CD4-positive, alpha-beta T cell (primary cell): Measurements from ENCODE around the gene UNC5CL. TPM values are rescaled to one million over a fixed set of nuclear protein-coding genes. Genes with fewer than 3 reads are reported as not detected.

Source experiments
- ATAC-seq: fragments of 200-7000 bp; cut with Tn5 transposase; one replicate; pipeline ENCODE4 v1.10.0; 2022; ENCODE audit warnings: mild to moderate bottlenecking; ENCODE audit not compliant: poor library complexity
- CTCF ChIA-PET: fragments of 350-600 bp; sonication (Branson Sonifier 250); formaldehyde crosslinking; loops from one replicate; lab custom pipeline; 2021; ENCODE audit warnings: antibody characterized with exemption, inconsistent platforms; lab: Charles Lee
- POLR2A ChIA-PET: fragments of 350-600 bp; sonication (Branson Sonifier 250); formaldehyde crosslinking; loops from one replicate; lab custom pipeline; 2021; ENCODE audit warnings: antibody characterized with exemption, inconsistent platforms; lab: Charles Lee
- DNase-seq, 14 experiments: peaks; one replicate each; pipeline ENCODE4 v3.0.0-alpha.2; 2013 to 2020; ENCODE audit warnings: mixed read lengths in 2 of 14
- H3K27ac ChIP-seq, 2 donors: one replicate each; pipeline versions ENCODE4 v1.5.1 to v1.7.0; 2013; ENCODE audit warnings: low read length in 2 of 2, low read depth in 1 of 2, mild to moderate bottlenecking in 1 of 2
- H3K27me3 ChIP-seq, 2 experiments: 1 replicate in 1 of 2; 2 replicates in 1 of 2; pipeline versions ENCODE4 v1.6.1 to v1.7.0; 2013; ENCODE audit warnings: low read length in 2 of 2, control low read depth in 1 of 2, mild to moderate bottlenecking in 1 of 2, moderate library complexity in 1 of 2; ENCODE audit not compliant: insufficient read depth in 2 of 2, control insufficient read depth in 1 of 2
- H3K36me3 ChIP-seq: one replicate; pipeline ENCODE4 v1.6.1; 2013; ENCODE audit warnings: low read length, control low read depth; ENCODE audit not compliant: insufficient read depth
- H3K4me1 ChIP-seq: one replicate; pipeline ENCODE4 v1.6.1; 2013; ENCODE audit warnings: low read length, control low read depth; ENCODE audit not compliant: insufficient read depth
- H3K4me3 ChIP-seq: one replicate; pipeline ENCODE4 v1.5.1; 2013; ENCODE audit warnings: mild to moderate bottlenecking, low read length, moderate library complexity
- H3K9me3 ChIP-seq, 2 experiments: 1 replicate in 1 of 2; 2 replicates in 1 of 2; pipeline versions ENCODE4 v1.6.1 to v1.7.0; 2013; ENCODE audit warnings: low read length in 2 of 2, mild to moderate bottlenecking in 2 of 2, control low read depth in 1 of 2, moderate library complexity in 1 of 2; ENCODE audit not compliant: control insufficient read depth in 1 of 2, insufficient read depth in 1 of 2
- H3K27ac Mint-ChIP-seq: one replicate; pipeline ENCODE4 v1.8.0; 2020; ENCODE audit warnings: mixed read lengths
- H3K27me3 Mint-ChIP-seq: one replicate; pipeline ENCODE4 v1.8.0; 2021; ENCODE audit warnings: mixed read lengths
- H3K36me3 Mint-ChIP-seq: one replicate; pipeline ENCODE4 v1.8.0; 2021; ENCODE audit warnings: low read depth, mixed read lengths
- H3K4me1 Mint-ChIP-seq: one replicate; pipeline ENCODE4 v1.8.0; 2021; ENCODE audit warnings: low read depth, mixed read lengths
- H3K4me3 Mint-ChIP-seq: one replicate; pipeline ENCODE4 v1.8.0; 2020; ENCODE audit warnings: mild to moderate bottlenecking, mixed read lengths
- H3K9me3 Mint-ChIP-seq: one replicate; pipeline ENCODE4 v1.8.0; 2020; ENCODE audit warnings: mixed read lengths
- intact Hi-C, 2 experiments: fragments of 100-400 bp; cut with DNase I in 1 of 2; cut with micrococcal nuclease in 1 of 2; formaldehyde crosslinking; loops; one replicate each; pipeline versions ENCODE4 v1.15.1 to v1.9.0; 2023 to 2025; cut with DNase I, micrococcal nuclease
- total RNA-seq, 174 experiments: library from RNA in 2 of 174; stranded (reverse) in 2 of 174; gene quantifications; one replicate each; pipeline ENCODE4 v1.2.3 and lab custom pipeline; 2021 to 2026
- TF ChIP-seq, protein P1 (sequence below): fragments of 200-600 bp; IDR thresholded peaks from one replicate; pipeline ENCODE4 v1.8.0; 2022; ENCODE audit warnings: antibody characterized with exemption, mild to moderate bottlenecking

Gene UNC5CL
- total RNA-seq, 2 experiments from 2014 or later: 2.5 to 2.9 TPM

DNA sequence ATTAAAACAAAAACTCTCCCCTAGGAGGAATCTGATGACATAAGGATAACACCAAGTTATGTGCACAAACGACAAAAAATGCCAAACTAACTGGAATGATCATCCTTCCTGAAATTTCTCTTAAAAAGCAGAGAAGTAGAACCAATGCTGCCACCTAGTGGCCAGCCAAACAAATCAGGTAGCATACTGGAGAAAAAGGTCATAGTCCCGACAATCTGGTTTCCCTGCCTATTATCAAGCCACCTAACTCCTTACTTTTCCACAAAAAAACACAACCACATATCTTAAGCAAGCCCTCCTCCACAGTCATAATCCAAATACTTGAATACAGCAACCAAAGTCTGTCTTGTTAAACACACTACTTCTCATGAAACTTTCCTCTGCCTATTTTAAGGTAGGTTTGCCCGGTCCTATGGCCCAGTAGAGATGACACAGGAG is 27.9 kb upstream of the UNC5CL start:
- Mint-ChIP-seq H3K9me3 (no peaks in the 10 kb centered on the region), H3K36me3 (peaks cover 81% of the 10 kb centered on the region), H3K4me3 (peak overlapping the region; percentile 37), H3K4me1 (peaks cover 27% of the 10 kb centered on the region), H3K27me3 (no peaks in the 10 kb centered on the region), H3K27ac (no peak overlapping the region)
- ChIA-PET CTCF (interaction anchor here (1.3 kb wide), 1 partner anchor 39 kb away, joined by 4 read pairs; no protein-coding TSS in a partner anchor), POLR2A (no interaction called here)
- Histone ChIP-seq H3K9me3 (no peaks in the 10 kb centered on the region), H3K27me3 (no peaks in the 10 kb centered on the region), H3K4me3 (no peak overlapping the region), H3K36me3 (peaks cover 71% of the 10 kb centered on the region), H3K27ac (no peak overlapping the region), H3K4me1 (peaks cover 7% of the 10 kb centered on the region)
- intact Hi-C loops: loop anchor here (1.0 to 2.0 kb wide), 2 partner anchors 38 to 61 kb away; no protein-coding TSS in a partner anchor
- TF ChIP-seq, protein P1, sequence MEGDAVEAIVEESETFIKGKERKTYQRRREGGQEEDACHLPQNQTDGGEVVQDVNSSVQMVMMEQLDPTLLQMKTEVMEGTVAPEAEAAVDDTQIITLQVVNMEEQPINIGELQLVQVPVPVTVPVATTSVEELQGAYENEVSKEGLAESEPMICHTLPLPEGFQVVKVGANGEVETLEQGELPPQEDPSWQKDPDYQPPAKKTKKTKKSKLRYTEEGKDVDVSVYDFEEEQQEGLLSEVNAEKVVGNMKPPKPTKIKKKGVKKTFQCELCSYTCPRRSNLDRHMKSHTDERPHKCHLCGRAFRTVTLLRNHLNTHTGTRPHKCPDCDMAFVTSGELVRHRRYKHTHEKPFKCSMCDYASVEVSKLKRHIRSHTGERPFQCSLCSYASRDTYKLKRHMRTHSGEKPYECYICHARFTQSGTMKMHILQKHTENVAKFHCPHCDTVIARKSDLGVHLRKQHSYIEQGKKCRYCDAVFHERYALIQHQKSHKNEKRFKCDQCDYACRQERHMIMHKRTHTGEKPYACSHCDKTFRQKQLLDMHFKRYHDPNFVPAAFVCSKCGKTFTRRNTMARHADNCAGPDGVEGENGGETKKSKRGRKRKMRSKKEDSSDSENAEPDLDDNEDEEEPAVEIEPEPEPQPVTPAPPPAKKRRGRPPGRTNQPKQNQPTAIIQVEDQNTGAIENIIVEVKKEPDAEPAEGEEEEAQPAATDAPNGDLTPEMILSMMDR: peak; percentile 94
- ATAC-seq (no peak), DNase-seq (peak; percentile 41 to 86 (median 54))

DNA sequence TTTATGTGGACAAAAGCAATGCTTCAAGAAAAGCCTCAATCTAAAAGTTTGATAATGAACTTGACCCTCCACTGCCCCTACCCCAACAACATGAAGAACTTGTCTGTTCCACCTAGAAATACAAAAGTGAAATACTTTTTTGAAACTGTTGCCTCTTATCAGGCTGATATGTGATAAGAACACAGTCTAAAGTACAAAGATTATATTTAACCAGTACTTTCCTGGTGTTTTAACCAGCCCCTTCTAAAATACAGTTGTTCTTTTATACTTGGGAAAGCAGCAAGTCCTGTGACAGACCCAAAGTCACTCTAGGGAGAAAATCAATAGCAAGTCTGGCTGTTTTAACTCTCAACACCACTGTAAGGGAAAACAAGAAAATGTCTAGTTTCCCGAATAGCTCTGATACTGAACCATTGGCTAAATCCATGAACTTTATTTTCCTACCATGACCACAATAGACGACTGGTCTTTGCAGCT is 26.6 kb upstream of the UNC5CL start:
- H3K4me1 Mint-ChIP-seq: peaks cover 14% of the 10 kb centered on the region
- no peaks in the 10 kb centered on the region for H3K9me3 Mint-ChIP-seq
- Histone ChIP-seq H3K27ac (no peak overlapping the region), H3K4me3 (no peak overlapping the region), H3K9me3 (no peaks in the 10 kb centered on the region), H3K27me3 (no peaks in the 10 kb centered on the region), H3K4me1 (no peaks in the 10 kb centered on the region), H3K36me3 (peaks cover 79% of the 10 kb centered on the region)
- ChIA-PET CTCF (no interaction called here), POLR2A (no interaction called here)
- H3K27me3 Mint-ChIP-seq: no peaks in the 10 kb centered on the region
- no peak overlapping the region for H3K4me3 Mint-ChIP-seq
- H3K27ac Mint-ChIP-seq: no peak overlapping the region
- ATAC-seq (no peak), DNase-seq (no peak)
- TF ChIP-seq, protein P1: no peak
- intact Hi-C loops: loop anchor here (1.0 to 2.0 kb wide), 2 partner anchors 37 to 59 kb away; no protein-coding TSS in a partner anchor
- H3K36me3 Mint-ChIP-seq: peaks cover 87% of the 10 kb centered on the region

DNA sequence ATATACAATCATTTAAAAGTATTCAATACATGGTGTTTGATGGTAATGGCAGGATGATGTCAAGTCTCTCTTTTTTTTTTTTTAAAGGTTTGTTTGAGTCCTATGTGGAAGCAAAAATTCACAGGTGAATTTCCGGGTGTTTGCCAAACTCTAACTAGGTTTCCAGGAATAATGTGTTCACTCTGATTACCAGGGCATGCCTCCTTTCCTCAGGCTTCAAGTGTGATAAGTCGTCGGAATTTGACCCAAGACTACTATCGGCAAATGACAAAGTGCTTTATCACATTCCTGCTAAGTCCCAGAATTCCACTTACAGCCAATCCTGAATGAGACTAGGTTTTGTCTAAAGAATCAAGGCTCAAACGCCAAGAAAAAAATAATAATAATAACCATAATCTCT is 25.8 kb upstream of the UNC5CL start:
- ChIA-PET POLR2A (no interaction called here), CTCF (no interaction called here)
- H3K27ac Mint-ChIP-seq: no peak overlapping the region
- Histone ChIP-seq H3K36me3 (peaks cover 72% of the 10 kb centered on the region), H3K27me3 (no peaks in the 10 kb centered on the region), H3K4me1 (no peaks in the 10 kb centered on the region), H3K9me3 (no peaks in the 10 kb centered on the region), H3K4me3 (no peak overlapping the region), H3K27ac (no peak overlapping the region)
- no peaks in the 10 kb centered on the region for H3K27me3 Mint-ChIP-seq
- TF ChIP-seq, protein P1: no peak
- intact Hi-C loops: no loop called here
- ATAC-seq: no peak
- no peak overlapping the region for H3K4me3 Mint-ChIP-seq
- no peak for DNase-seq
- peaks cover 12% of the 10 kb centered on the region for H3K4me1 Mint-ChIP-seq
- peaks cover 92% of the 10 kb centered on the region for H3K36me3 Mint-ChIP-seq
- H3K9me3 Mint-ChIP-seq: no peaks in the 10 kb centered on the region
